Measurements from ENCODE around the gene TTC7B. TPM values are rescaled to one million over a fixed set of nuclear protein-coding genes. Genes with fewer than 3 reads are reported as not detected.

TTC7B gene
- total and polyA plus RNA-seq, 2 donors (not counting 3 experiments of a cell fraction or from before 2014, with no cell fraction given) = 46.8 to 76.5 TPM

GRCh38 chr14:90613453-90613852, 202.8 kb downstream of the TTC7B start:
- H3K9me1 ChIP-seq (replicated peaks; ENCODE audit: control insufficient read depth, extremely low read depth, insufficient read depth, low read length) = no peaks in the 10 kb centered on the region
- CTCF ChIA-PET = interaction anchor here (0.7 to 1.2 kb wide), 3 partner anchors 9 to 214 kb away, joined by 3 to 4 read pairs (median 3); no protein-coding TSS in a partner anchor
- H3K27me3 ChIP-seq (ENCODE audit: control insufficient read depth in 2 of 2, insufficient read depth in 2 of 2, low read length in 2 of 2) = no peaks in the 10 kb centered on the region
- no TSS peak for BruUV-seq (replicated peaks)
- H3K9ac ChIP-seq (replicated peaks; ENCODE audit: extremely low read depth, insufficient read depth, low read length) = no peak overlapping the region
- H3K36me3 ChIP-seq (ENCODE audit: control insufficient read depth in 2 of 2, extremely low read depth in 1 of 2, insufficient read depth in 2 of 2, low read length in 2 of 2) = peaks cover 0 to 2% of the 10 kb centered on the region in 2 experiments
- peak overlapping the region; percentile 82 for H3K27ac ChIP-seq (ENCODE audit: insufficient read depth, low read depth, low read length)
- FAIRE-seq (peak; percentile 47), DNase-seq (ENCODE audit: low read depth, low spot score) (peak; percentile 22)
- H3K9me3 ChIP-seq (replicated peaks; ENCODE audit: control insufficient read depth, insufficient read depth, low read length) = no peaks in the 10 kb centered on the region
- no peak overlapping the region for H2AFZ ChIP-seq (ENCODE audit: low read depth, low read length)
- H3K4me1 ChIP-seq (ENCODE audit: control insufficient read depth, extremely low read depth, insufficient read depth, low read length) = peaks cover 71% of the 10 kb centered on the region
- POLR2A ChIA-PET = no interaction called here
- H3K4me2 ChIP-seq (ENCODE audit: insufficient read depth, low read length) = no peak overlapping the region
- no peak for TF ChIP-seq EZH2 (IDR thresholded peaks at IDR 0.05; ENCODE audit: borderline replicate concordance, low read depth, low read length, severe bottlenecking)
- TF ChIP-seq POLR2AphosphoS5 (IDR thresholded peaks at IDR 0.05; ENCODE audit: insufficient read depth, low read depth, low read length) = no peak
- no peak for TF ChIP-seq MAX (IDR thresholded peaks at IDR 0.05; ENCODE audit: insufficient read depth, insufficient read length)
- TF ChIP-seq GATA2 (IDR thresholded peaks at IDR 0.05; ENCODE audit: insufficient read depth, insufficient read length, low read depth, low read length) = no peak
- no peak for TF ChIP-seq JUN (IDR thresholded peaks at IDR 0.05; ENCODE audit: borderline replicate concordance, insufficient read depth, insufficient read length, low read depth)
- no peak for TF ChIP-seq CTCF (IDR thresholded peaks at IDR 0.05; ENCODE audit: extremely low read depth in 1 of 2, insufficient read depth in 1 of 2, low read depth in 1 of 2, low read length in 2 of 2)
- TF ChIP-seq MYC (IDR thresholded peaks at IDR 0.05; ENCODE audit: low read depth, low read length) = no peak
- TF ChIP-seq FOS (IDR thresholded peaks at IDR 0.05; ENCODE audit: borderline replicate concordance, insufficient read depth, low read length) = no peak
- TF ChIP-seq POLR2A (IDR thresholded peaks at IDR 0.05; ENCODE audit: low read depth, low read length) = no peak
- intact Hi-C loops (cut with micrococcal nuclease) (loop anchor here (1.0 kb wide), 2 partner anchors 8 to 214 kb away; no protein-coding TSS in a partner anchor), dilution Hi-C loops (cut with MboI; ENCODE audit: extremely low pct_ligation_motif_present, low sequenced_read_pairs) (no loop called here)
- no peaks in the 10 kb centered on the region for H3K79me2 ChIP-seq (ENCODE audit: control insufficient read depth, insufficient read depth, low read length)
- no peaks in the 10 kb centered on the region for H4K20me1 ChIP-seq (replicated peaks; ENCODE audit: control insufficient read depth, extremely low read depth, insufficient read depth, low read length)
- no peak overlapping the region for H3K4me3 ChIP-seq (replicated peaks in 1 of 3; ENCODE audit: insufficient read depth in 1 of 3, low read depth in 1 of 3, low read length in 3 of 3)

Data from endothelial cell of umbilical vein (primary cell).